ENCODE data around the gene MTMR10.

MTMR10 gene

GRCh38 chr15:30991255-30992235 lies at the start of gene MTMR10:
Gene MTMR10 (minus strand): TSS chr15:30991628. CDS start chr15:30991506, 122 bp downstream.
- peak; percentile 69 for DNase-seq

- no peak for DNase-seq
Measured at GRCh38 chr15:31040611-31041010, 49.2 kb upstream of the MTMR10 start.

- no peak for DNase-seq
Measured at GRCh38 chr15:31039961-31040360, 48.5 kb upstream of the MTMR10 start.

- no peak for DNase-seq
Measured at GRCh38 chr15:31037731-31038477, 46.5 kb upstream of the MTMR10 start.

DNA sequence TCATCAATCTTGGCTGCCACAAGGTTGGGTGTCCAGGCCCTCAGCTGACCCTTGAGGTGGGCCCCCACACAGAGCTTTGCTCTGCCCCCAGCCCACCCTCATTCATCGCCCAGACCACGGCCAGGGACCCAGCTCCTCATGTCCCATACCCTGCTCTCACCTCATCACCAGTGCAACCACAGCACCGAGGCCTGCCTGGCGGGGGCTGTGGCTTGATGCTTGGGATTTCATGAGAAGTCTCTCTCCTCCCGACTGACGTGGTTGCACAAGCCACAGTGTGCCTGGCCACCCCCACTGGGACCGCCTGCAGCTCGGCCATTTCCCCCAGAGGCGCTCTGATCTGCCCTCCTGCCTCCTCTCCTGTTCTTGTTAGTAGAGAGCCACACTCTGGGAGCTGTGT lies 45.4 kb upstream of the MTMR10 start:
- DNase-seq, result no peak

DNA sequence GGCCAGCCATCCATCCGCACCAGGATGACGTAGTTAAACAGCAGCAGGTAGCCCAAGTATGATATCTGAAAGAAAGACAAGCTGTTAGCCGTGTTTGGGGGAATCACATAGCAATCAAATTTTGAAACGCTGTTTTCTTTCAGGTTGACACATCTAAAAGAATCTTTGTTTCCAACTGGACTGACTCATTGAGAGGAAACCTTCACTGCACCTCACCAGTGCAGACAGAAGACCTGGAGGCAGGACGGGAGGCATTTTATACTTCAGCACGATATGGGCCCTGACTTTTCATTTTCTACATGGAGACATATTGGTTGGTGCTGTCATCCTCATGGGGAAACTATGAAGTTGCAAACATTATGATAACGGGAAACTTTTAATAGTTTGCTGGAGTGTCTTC lies 44.2 kb upstream of the MTMR10 start:
- no peak for DNase-seq

DNA sequence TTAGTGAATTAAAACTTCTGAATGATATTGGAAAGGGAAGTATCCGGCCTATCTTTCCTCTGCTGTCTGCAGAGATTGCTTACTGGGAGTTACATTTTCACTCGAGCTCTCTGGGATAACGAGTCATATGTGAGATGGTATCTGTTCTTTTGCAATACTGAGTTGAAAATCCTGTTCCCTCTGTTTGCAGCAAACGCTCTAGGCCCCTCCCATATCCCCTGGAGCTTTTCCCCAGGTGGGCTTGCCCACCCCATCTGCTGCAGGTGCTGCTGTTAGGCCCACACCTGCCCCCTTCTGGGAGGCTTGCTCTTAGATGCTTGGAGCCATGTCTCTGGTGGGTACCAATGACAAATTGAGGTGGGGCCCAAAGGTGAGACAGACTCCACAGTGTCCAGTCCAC lies 42.7 kb upstream of the MTMR10 start:
- no peak for DNase-seq

DNA sequence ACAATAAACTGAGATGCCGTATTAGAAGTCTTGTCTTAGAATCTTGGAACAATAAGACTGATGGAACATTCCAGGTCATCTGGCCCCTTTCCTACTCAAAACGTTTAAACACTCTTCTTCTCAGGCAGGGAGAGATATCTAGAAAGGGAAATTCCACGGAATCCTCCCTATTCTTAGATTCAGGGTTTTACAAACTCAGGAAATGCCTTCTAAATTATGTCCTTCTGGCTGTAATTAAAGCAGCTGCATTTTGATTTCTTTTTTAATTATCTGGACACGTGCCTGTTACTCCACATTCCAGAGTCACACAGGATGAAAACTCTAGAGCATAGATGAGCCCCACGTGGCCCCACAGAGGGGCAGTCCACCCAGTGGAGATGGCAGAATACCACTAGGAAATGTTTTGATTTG lies 41.5 kb upstream of the MTMR10 start:
- DNase-seq, result no peak

DNA sequence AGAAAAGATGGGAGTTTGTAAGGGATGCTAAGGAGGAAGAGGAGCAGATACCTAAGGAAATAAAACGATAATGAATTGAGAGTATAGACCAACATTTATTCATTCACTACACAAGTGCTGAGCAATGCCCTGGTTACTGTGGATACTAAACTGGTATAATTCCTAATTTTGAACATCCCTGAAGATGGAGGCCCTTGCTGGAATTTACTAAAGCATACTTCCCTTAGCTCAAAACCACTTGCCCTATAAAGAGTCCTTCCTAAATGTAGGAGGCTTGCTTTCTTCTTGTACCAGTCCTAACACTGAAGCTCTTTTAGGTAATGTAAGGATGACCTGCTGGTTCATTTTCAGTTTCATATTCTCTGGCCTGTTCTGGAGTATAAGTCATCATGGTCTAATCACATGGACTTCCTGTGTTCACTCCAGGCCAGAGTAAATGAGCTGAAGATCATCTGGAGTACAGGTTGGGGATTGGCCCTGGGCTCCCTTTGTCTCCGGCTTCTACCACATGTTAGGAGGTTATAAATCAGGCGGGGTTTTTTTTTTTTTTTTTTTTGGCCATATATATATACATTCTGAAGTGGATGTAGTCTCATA lies 40.1 kb upstream of the MTMR10 start:
- DNase-seq, result no peak

- no peak for DNase-seq
Measured at GRCh38 chr15:31027910-31028578, 36.6 kb upstream of the MTMR10 start.

DNA sequence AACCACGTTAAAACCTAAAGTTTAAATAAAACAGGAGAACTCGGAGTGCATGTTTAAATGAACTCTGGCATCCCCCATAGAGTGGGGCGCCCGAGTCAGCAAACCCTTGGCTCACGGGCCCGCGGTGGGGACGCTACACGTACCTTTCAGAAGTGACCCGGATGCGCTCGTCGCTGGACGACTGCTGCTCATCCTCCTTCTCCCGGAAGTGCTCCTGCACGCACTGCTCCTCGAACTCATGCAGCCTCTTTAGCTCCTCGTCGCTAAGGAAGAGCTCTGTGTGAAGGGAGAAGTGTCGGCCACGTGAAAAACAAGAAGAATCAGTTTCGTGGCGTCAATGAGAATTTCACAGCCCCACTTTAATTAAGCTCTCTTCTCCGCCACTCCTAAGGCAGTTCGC lies 34.6 kb upstream of the MTMR10 start:
- DNase-seq, result no peak

DNA sequence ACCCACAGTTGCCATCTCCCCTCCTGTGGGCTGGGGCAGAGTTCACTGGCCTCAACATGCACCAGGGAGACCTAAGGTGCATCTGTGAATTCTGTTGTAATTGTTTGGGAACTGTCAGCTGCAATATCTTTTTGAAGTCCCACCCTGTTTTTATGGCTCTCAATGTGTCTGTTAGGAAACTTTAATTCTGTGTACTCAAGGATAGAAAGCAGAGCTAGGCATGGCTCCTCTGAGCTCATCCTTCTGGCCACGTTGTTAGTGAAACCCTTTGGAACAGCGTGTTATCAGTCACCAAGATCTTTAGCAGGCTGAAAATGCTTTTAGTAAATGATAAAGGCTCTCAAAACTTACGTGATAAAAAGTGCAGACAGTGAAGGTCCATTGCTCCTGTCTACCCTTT lies 33.6 kb upstream of the MTMR10 start:
- DNase-seq, result no peak

- no peak for DNase-seq
Measured at GRCh38 chr15:31024330-31024729, 32.9 kb upstream of the MTMR10 start.

GRCh38 chr15:31023841-31024240 lies 32.4 kb upstream of the MTMR10 start:
- DNase-seq, result no peak

DNA sequence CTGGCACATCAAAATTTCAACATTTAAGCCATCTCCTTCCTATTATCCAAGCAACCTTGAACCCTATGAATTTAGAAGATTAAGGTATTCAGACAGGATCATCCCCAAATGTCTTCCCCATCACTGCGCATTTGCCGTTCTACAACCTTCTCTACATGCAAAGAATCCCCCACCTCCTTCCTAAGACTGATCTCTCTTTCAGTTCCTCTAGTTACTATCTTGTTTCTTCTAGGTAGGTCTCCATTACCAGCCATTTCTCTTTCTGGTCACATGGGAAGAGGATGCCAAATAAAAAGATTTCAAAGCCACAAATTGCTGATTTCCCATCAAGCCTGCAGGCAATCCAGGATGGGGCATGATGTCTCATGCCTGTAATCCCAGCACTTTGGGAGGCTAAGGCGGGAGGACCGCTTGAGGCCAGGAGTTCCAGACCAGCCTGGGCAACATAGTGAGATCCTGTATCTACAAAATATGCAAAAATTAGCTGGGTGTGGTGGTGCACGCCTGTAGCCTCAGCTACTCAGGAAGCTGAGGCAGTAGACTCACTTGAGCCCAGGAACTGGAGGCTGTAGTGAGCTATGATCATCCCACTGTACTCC lies 29.7 kb upstream of the MTMR10 start:
- DNase-seq, result no peak

GRCh38 chr15:31020542-31020941 lies 29.1 kb upstream of the MTMR10 start:
- no peak for DNase-seq

DNA sequence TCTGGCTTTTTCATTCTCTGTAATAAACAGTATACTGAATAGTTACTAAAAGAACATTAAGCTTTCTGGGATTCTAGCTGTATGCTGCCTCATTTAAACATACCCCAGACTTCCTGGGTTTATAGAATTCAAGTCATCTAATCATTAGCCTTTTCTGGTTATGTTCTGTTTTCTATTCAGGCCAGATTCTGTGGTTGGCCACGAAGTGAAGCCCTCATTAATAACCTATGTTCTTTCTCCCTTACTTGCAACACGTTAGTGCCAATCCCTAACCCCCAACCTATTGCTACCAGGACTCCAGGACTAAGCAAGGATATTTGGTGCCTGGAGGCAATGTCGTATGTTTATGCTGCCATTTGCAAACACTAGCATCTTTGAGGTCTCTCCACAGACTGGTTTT lies 28.6 kb upstream of the MTMR10 start:
- DNase-seq, result no peak

GRCh38 chr15:31017311-31017710 lies 25.9 kb upstream of the MTMR10 start:
- no peak for DNase-seq

- DNase-seq, result no peak
Measured at GRCh38 chr15:31016446-31016915, 25.1 kb upstream of the MTMR10 start.

GRCh38 chr15:31014608-31014925 lies 23.1 kb upstream of the MTMR10 start:
- DNase-seq, result no peak

DNA sequence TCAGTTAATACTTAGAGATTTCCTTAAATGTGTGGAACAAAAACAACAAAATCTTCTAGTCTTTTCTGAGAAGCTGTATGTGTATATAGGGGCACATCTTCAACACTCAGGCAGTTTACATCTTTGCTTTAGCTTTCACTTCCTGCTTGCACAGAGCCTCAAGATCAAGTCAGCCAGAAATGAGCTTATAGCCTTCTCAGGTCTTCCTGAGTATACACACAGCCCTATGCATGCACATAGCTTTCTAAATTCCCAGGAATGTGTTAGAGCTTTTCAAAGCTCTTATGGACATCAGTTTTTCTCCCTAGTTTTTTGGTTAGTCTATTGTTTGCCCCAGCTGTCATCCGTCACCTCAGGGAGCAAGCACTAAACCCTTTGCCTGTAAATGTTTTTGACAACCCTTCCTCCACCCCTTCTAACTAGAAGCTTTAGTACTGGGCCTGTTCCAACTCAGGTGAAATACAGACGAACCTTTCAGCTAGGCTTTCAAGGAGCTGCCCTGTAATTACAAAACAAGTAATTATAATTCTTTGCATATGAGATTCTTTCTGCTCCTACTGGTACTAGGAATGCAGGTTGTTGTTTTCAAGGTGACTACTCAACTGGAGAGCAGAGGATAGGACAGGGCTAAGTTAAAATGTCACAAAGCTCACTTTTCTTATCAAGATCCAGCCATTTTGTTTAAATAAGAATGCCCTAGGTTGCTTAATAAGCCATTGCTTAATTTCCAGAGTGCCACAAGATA lies 22.6 kb upstream of the MTMR10 start:
- DNase-seq, result no peak

- DNase-seq, result no peak
Measured at GRCh38 chr15:31012455-31012854, 21.0 kb upstream of the MTMR10 start.
